ENCODE data around the gene LSAMP.

Gene LSAMP

GRCh38 chr3:116165641-116166040 is 279.6 kb downstream of the LSAMP start:
- DNase-seq (ENCODE audit: low read depth, low spot score): no peak

GRCh38 chr3:116165135-116165534 is 280.2 kb downstream of the LSAMP start:
- no peak for DNase-seq (ENCODE audit: low read depth, low spot score)

GRCh38 chr3:116164039-116164438 is 281.2 kb downstream of the LSAMP start:
- DNase-seq (ENCODE audit: low read depth, low spot score): no peak

- no peak for DNase-seq (ENCODE audit: low read depth, low spot score)
Measured at GRCh38 chr3:116161575-116162525, 283.4 kb downstream of the LSAMP start.

- no peak for DNase-seq (ENCODE audit: low read depth, low spot score)
Measured at GRCh38 chr3:116160594-116160993, 284.7 kb downstream of the LSAMP start.

- no peak for DNase-seq (ENCODE audit: low read depth, low spot score)
Measured at GRCh38 chr3:116155841-116156240, 289.4 kb downstream of the LSAMP start.

- DNase-seq (ENCODE audit: low read depth, low spot score): no peak
Measured at GRCh38 chr3:116154389-116154788, 290.9 kb downstream of the LSAMP start.

- no peak for DNase-seq (ENCODE audit: low read depth, low spot score)
Measured at GRCh38 chr3:116153174-116153573, 292.1 kb downstream of the LSAMP start.

GRCh38 chr3:116150655-116151167 is 294.6 kb downstream of the LSAMP start:
- no peak for DNase-seq (ENCODE audit: low read depth, low spot score)

- peak; percentile 54 for DNase-seq (ENCODE audit: low read depth, low spot score)
Measured at GRCh38 chr3:116148881-116149851, 296.1 kb downstream of the LSAMP start.

GRCh38 chr3:116145613-116146012 is 299.7 kb downstream of the LSAMP start:
- DNase-seq (ENCODE audit: low read depth, low spot score): no peak

- peak; percentile 15 for DNase-seq (ENCODE audit: low read depth, low spot score)
Measured at GRCh38 chr3:116141724-116142123, 303.6 kb downstream of the LSAMP start.

GRCh38 chr3:116140100-116140689 is 305.1 kb downstream of the LSAMP start:
- peak; percentile 51 for DNase-seq (ENCODE audit: low read depth, low spot score)

- DNase-seq (ENCODE audit: low read depth, low spot score): peak; percentile 23
Measured at GRCh38 chr3:116139641-116140040, 305.6 kb downstream of the LSAMP start.

- DNase-seq (ENCODE audit: low read depth, low spot score): peak; percentile 95
Measured at GRCh38 chr3:116135457-116136085, 309.7 kb downstream of the LSAMP start.

GRCh38 chr3:116129187-116129946 is 315.9 kb downstream of the LSAMP start:
- DNase-seq (ENCODE audit: low read depth, low spot score): no peak

- DNase-seq (ENCODE audit: low read depth, low spot score): no peak
Measured at GRCh38 chr3:116127464-116127863, 317.8 kb downstream of the LSAMP start.

- no peak for DNase-seq (ENCODE audit: low read depth, low spot score)
Measured at GRCh38 chr3:116124166-116124565, 321.1 kb downstream of the LSAMP start.

GRCh38 chr3:116118475-116119169 is 326.7 kb downstream of the LSAMP start:
- DNase-seq (ENCODE audit: low read depth, low spot score): no peak

- no peak for DNase-seq (ENCODE audit: low read depth, low spot score)
Measured at GRCh38 chr3:116114586-116114985, 330.7 kb downstream of the LSAMP start.

Data from astrocyte of the hippocampus (primary cell).